ENCODE data around the gene TSPAN6.

TSPAN6 gene

GRCh38 chrX:100647739-100648138 is 11.1 kb upstream of the TSPAN6 start:
- Histone ChIP-seq H3K23ac (ENCODE audit: low read length) (no peak overlapping the region), H4K8ac (ENCODE audit: low read depth, low read length) (no peak overlapping the region), H3K4me2 (ENCODE audit: low read length) (no peak overlapping the region), H3K14ac (ENCODE audit: low read length) (no peak overlapping the region), H4K91ac (ENCODE audit: low read depth, low read length) (no peak overlapping the region), H3K4me1 (ENCODE audit: control insufficient read depth in 1 of 2, insufficient read depth in 2 of 2, low read length in 2 of 2) (peaks cover 3 to 10% of the 10 kb centered on the region in 2 experiments), H3K4ac (ENCODE audit: low read depth, low read length) (no peak overlapping the region), H3K79me2 (ENCODE audit: control insufficient read depth, insufficient read depth, low read length, poor library complexity) (no peaks in the 10 kb centered on the region), H4K12ac (ENCODE audit: low read depth, low read length) (no peak overlapping the region), H3K18ac (ENCODE audit: low read length) (no peak overlapping the region), H3K9ac (ENCODE audit: low read length) (no peak overlapping the region), H2BK12ac (ENCODE audit: low read length) (no peak overlapping the region), H3K4me3 (ENCODE audit: low read depth, low read length) (no peak overlapping the region), H2AK5ac (ENCODE audit: low read length) (no peak overlapping the region), H3K36me3 (ENCODE audit: control insufficient read depth in 1 of 2, insufficient read depth in 2 of 2, low read length in 2 of 2) (no peaks in the 10 kb centered on the region), H2AFZ (ENCODE audit: insufficient read depth, low read length, poor library complexity) (no peak overlapping the region), H3K27ac (ENCODE audit: low read depth, low read length) (no peak overlapping the region), H3K9me3 (ENCODE audit: insufficient read depth, low read depth, low read length) (no peaks in the 10 kb centered on the region), H2BK5ac (ENCODE audit: low read depth, low read length, poor library complexity) (no peak overlapping the region), H2BK120ac (ENCODE audit: insufficient read depth, low read length, poor library complexity) (no peak overlapping the region), H3K27me3 (ENCODE audit: insufficient read depth, low read length) (no peaks in the 10 kb centered on the region), H3K79me1 (ENCODE audit: low read length) (no peaks in the 10 kb centered on the region)
- no peak for DNase-seq
- WGBS (ENCODE audit: extremely low coverage, insufficient coverage, insufficient read length) = no CpG with 5 or more reads among the region's 2 CpGs

GRCh38 chrX:100647095-100647494 is 10.5 kb upstream of the TSPAN6 start:
- Histone ChIP-seq H3K9ac (ENCODE audit: low read length) (no peak overlapping the region), H2BK12ac (ENCODE audit: low read length) (no peak overlapping the region)

GRCh38 chrX:100645106-100645505 is 8.5 kb upstream of the TSPAN6 start:
- no CpG with 5 or more reads among the region's 4 CpGs for whole genome bisulfite sequencing (ENCODE audit: extremely low coverage, insufficient coverage, insufficient read length)
- Histone ChIP-seq H3K4ac (ENCODE audit: low read depth, low read length) (no peak overlapping the region), H3K4me3 (ENCODE audit: low read depth, low read length) (no peak overlapping the region), H3K14ac (ENCODE audit: low read length) (no peak overlapping the region), H4K12ac (ENCODE audit: low read depth, low read length) (no peak overlapping the region), H2BK12ac (ENCODE audit: low read length) (no peak overlapping the region), H4K8ac (ENCODE audit: low read depth, low read length) (no peak overlapping the region), H2AFZ (ENCODE audit: insufficient read depth, low read length, poor library complexity) (no peak overlapping the region), H3K9me3 (ENCODE audit: insufficient read depth, low read depth, low read length) (no peaks in the 10 kb centered on the region), H3K79me1 (ENCODE audit: low read length) (no peaks in the 10 kb centered on the region), H2AK5ac (ENCODE audit: low read length) (no peak overlapping the region), H2BK120ac (ENCODE audit: insufficient read depth, low read length, poor library complexity) (no peak overlapping the region), H3K4me1 (ENCODE audit: control insufficient read depth in 1 of 2, insufficient read depth in 2 of 2, low read length in 2 of 2) (peaks cover 5 to 14% of the 10 kb centered on the region in 2 experiments), H3K36me3 (ENCODE audit: control insufficient read depth in 1 of 2, insufficient read depth in 2 of 2, low read length in 2 of 2) (no peaks in the 10 kb centered on the region), H3K9ac (ENCODE audit: low read length) (no peak overlapping the region), H3K4me2 (ENCODE audit: low read length) (no peak overlapping the region), H3K23ac (ENCODE audit: low read length) (no peak overlapping the region), H3K27ac (ENCODE audit: low read depth, low read length) (no peak overlapping the region), H4K91ac (ENCODE audit: low read depth, low read length) (no peak overlapping the region), H3K27me3 (ENCODE audit: insufficient read depth, low read length) (no peaks in the 10 kb centered on the region), H2BK5ac (ENCODE audit: low read depth, low read length, poor library complexity) (no peak overlapping the region), H3K18ac (ENCODE audit: low read length) (no peak overlapping the region), H3K79me2 (ENCODE audit: control insufficient read depth, insufficient read depth, low read length, poor library complexity) (no peaks in the 10 kb centered on the region)
- no peak for DNase-seq

More at GRCh38 chrX:100647095-100647494, 10.5 kb upstream of the TSPAN6 start:
- Histone ChIP-seq H3K79me1 (ENCODE audit: low read length) (no peaks in the 10 kb centered on the region), H2AK5ac (ENCODE audit: low read length) (no peak overlapping the region), H3K18ac (ENCODE audit: low read length) (no peak overlapping the region), H3K4me2 (ENCODE audit: low read length) (no peak overlapping the region), H3K4ac (ENCODE audit: low read depth, low read length) (no peak overlapping the region), H3K79me2 (ENCODE audit: control insufficient read depth, insufficient read depth, low read length, poor library complexity) (no peaks in the 10 kb centered on the region), H3K23ac (ENCODE audit: low read length) (no peak overlapping the region), H4K8ac (ENCODE audit: low read depth, low read length) (no peak overlapping the region), H3K9me3 (ENCODE audit: insufficient read depth, low read depth, low read length) (no peaks in the 10 kb centered on the region), H3K4me1 (ENCODE audit: control insufficient read depth in 1 of 2, insufficient read depth in 2 of 2, low read length in 2 of 2) (peaks cover 3 to 10% of the 10 kb centered on the region in 2 experiments), H2AFZ (ENCODE audit: insufficient read depth, low read length, poor library complexity) (no peak overlapping the region), H3K4me3 (ENCODE audit: low read depth, low read length) (no peak overlapping the region), H3K36me3 (ENCODE audit: control insufficient read depth in 1 of 2, insufficient read depth in 2 of 2, low read length in 2 of 2) (no peaks in the 10 kb centered on the region), H4K91ac (ENCODE audit: low read depth, low read length) (no peak overlapping the region), H4K12ac (ENCODE audit: low read depth, low read length) (no peak overlapping the region), H3K27ac (ENCODE audit: low read depth, low read length) (no peak overlapping the region), H2BK5ac (ENCODE audit: low read depth, low read length, poor library complexity) (no peak overlapping the region), H2BK120ac (ENCODE audit: insufficient read depth, low read length, poor library complexity) (no peak overlapping the region), H3K27me3 (ENCODE audit: insufficient read depth, low read length) (no peaks in the 10 kb centered on the region), H3K14ac (ENCODE audit: low read length) (no peak overlapping the region)
- no CpG with 5 or more reads among the region's 1 CpG for WGBS (ENCODE audit: extremely low coverage, insufficient coverage, insufficient read length)
- DNase-seq = peak in 1 of 2 donors; percentile 5

GRCh38 chrX:100643956-100644860 is 7.6 kb upstream of the TSPAN6 start, which contains the start of gene SRPX2:
SRPX2 (plus strand) TSS chrX:100644199; CDS start chrX:100646323, 2,124 bp downstream.
- no peak within 1 kb of the TSS for H3K4me3 ChIP-seq (ENCODE audit: low read depth, low read length)
- peak within 1 kb of the TSS; percentile 45 for H2BK12ac ChIP-seq (ENCODE audit: low read length)
- H3K79me1 ChIP-seq (ENCODE audit: low read length) = no peaks in the 10 kb centered on the region
- H4K12ac ChIP-seq (ENCODE audit: low read depth, low read length) = no peak within 1 kb of the TSS
- no peaks in the 10 kb centered on the region for H3K27me3 ChIP-seq (ENCODE audit: insufficient read depth, low read length)
- no peak within 1 kb of the TSS for H3K18ac ChIP-seq (ENCODE audit: low read length)
- no peaks in the 10 kb centered on the region for H3K36me3 ChIP-seq (ENCODE audit: control insufficient read depth in 1 of 2, insufficient read depth in 2 of 2, low read length in 2 of 2)
- H4K91ac ChIP-seq (ENCODE audit: low read depth, low read length) = no peak within 1 kb of the TSS
- H3K4me1 ChIP-seq (ENCODE audit: control insufficient read depth in 1 of 2, insufficient read depth in 2 of 2, low read length in 2 of 2) = peaks cover 2 to 10% of the 10 kb centered on the region in 2 experiments
- no peak within 1 kb of the TSS for H3K4me2 ChIP-seq (ENCODE audit: low read length)
- DNase-seq = peak; percentile 40 to 74
- H2AK5ac ChIP-seq (ENCODE audit: low read length) = no peak within 1 kb of the TSS
- no peak within 1 kb of the TSS for H3K14ac ChIP-seq (ENCODE audit: low read length)
- WGBS (ENCODE audit: extremely low coverage, insufficient coverage, insufficient read length) = no CpG with 5 or more reads among the region's 11 CpGs
- no peaks in the 10 kb centered on the region for H3K9me3 ChIP-seq (ENCODE audit: insufficient read depth, low read depth, low read length)
- H4K8ac ChIP-seq (ENCODE audit: low read depth, low read length) = no peak within 1 kb of the TSS
- no peak within 1 kb of the TSS for H2BK5ac ChIP-seq (ENCODE audit: low read depth, low read length, poor library complexity)
- H3K9ac ChIP-seq (ENCODE audit: low read length) = no peak within 1 kb of the TSS
- H3K27ac ChIP-seq (ENCODE audit: low read depth, low read length) = no peak within 1 kb of the TSS
- no peaks in the 10 kb centered on the region for H3K79me2 ChIP-seq (ENCODE audit: control insufficient read depth, insufficient read depth, low read length, poor library complexity)
- no peak within 1 kb of the TSS for H3K4ac ChIP-seq (ENCODE audit: low read depth, low read length)
- H3K23ac ChIP-seq (ENCODE audit: low read length) = no peak within 1 kb of the TSS
- H2BK120ac ChIP-seq (ENCODE audit: insufficient read depth, low read length, poor library complexity) = no peak within 1 kb of the TSS
- no peak within 1 kb of the TSS for H2AFZ ChIP-seq (ENCODE audit: insufficient read depth, low read length, poor library complexity)
